ENCODE results near the gene THEMIS2. TPM values are rescaled to one million over a fixed set of nuclear protein-coding genes. Genes with fewer than 3 reads are reported as not detected.

The THEMIS2 gene
- total RNA-seq (2014; rRNA removed; shearing (Covaris generic)) (0.98 and 4.1 TPM in 2 replicates), total RNA-seq (2022) (15.4 and 20.3 TPM in 2 replicates), Bru-seq, nascent RNA (percentile 47 among the genes with signal in this experiment), BruChase-seq, experiment 1, labeled RNA remaining after a 6-hour chase (percentile 48 among the genes with signal in this experiment), BruChase-seq, experiment 2, labeled RNA remaining after a 2-hour chase (percentile 54 among the genes with signal in this experiment)
- long read RNA-seq, transcript THEMIS2-202 (6 exons, 2,687 nt), result major isoform, 19 of 35 reads
- long read RNA-seq, partial matches to known transcripts, result 3 of 35 reads
- long read RNA-seq, other reads (novel, unspliced or antisense), result 9 of 35 reads

GRCh38 chr1:27872059-27872801 is at the start of gene THEMIS2:
Gene THEMIS2 (plus strand): TSS chr1:27872544. CDS start chr1:27872572, 28 bp downstream.
- Histone ChIP-seq H3K4me2 (ENCODE audit: low read length) (peak within 1 kb of the TSS; percentile 78), H3K4me3 (ENCODE audit: low read depth, low read length, poor library complexity, severe bottlenecking) (peak within 1 kb of the TSS; percentile 77), H3K9me3 (ENCODE audit: low read length) (no peaks in the 10 kb centered on the region), H3K79me2 (ENCODE audit: insufficient read depth, low read depth, low read length) (no peaks in the 10 kb centered on the region), H3K27ac (ENCODE audit: low read depth, low read length, poor library complexity, severe bottlenecking) (peak within 1 kb of the TSS; percentile 0), H3K9me2 (ENCODE audit: insufficient read depth, low read length) (no peaks in the 10 kb centered on the region), H4K20me1 (ENCODE audit: insufficient read depth, low read length) (no peaks in the 10 kb centered on the region), H3K36me3 (ENCODE audit: insufficient read depth, low read length) (no peaks in the 10 kb centered on the region), H2AFZ (ENCODE audit: low read length) (peak within 1 kb of the TSS; percentile 63), H3K4me1 (ENCODE audit: insufficient read depth, low read length, poor library complexity, severe bottlenecking) (peaks cover 66% of the 10 kb centered on the region)
- intact Hi-C loops (cut with micrococcal nuclease; ENCODE audit: unreplicated experiment), result loop anchor here (10.0 kb wide), 1 partner anchor 203 kb away; no protein-coding TSS in a partner anchor
- POLR2A ChIA-PET, result no interaction called here
- BruUV-seq (replicated peaks), result no TSS peak
- TF ChIP-seq CTCF (conservative IDR thresholded peaks at IDR 0.05; ENCODE audit: low read length) (no peak), EZH2phosphoT487 (IDR thresholded peaks at IDR 0.05; ENCODE audit: borderline replicate concordance, low read depth, low read length) (no peak)
- CTCF ChIA-PET (ENCODE audit: unreplicated experiment), result no interaction called here
- DNase-seq (ENCODE audit: low spot score), result peak; percentile 71

GRCh38 chr1:27823784-27824183 is 48.6 kb upstream of the THEMIS2 start:
- no peaks in the 10 kb centered on the region for H3K9me2 ChIP-seq (ENCODE audit: insufficient read depth, low read length)
- H3K36me3 ChIP-seq (ENCODE audit: insufficient read depth, low read length), result peaks cover 35% of the 10 kb centered on the region; the same call in 1 of the 2 replicates
- H3K4me1 ChIP-seq (ENCODE audit: insufficient read depth, low read length, poor library complexity, severe bottlenecking), result no peaks in the 10 kb centered on the region
- ChIA-PET CTCF (ENCODE audit: unreplicated experiment) (no interaction called here), POLR2A (interaction anchor here (0.7 kb wide), 1 partner anchor 144 kb away, joined by 3 read pairs; no protein-coding TSS in a partner anchor)
- no peaks in the 10 kb centered on the region for H4K20me1 ChIP-seq (ENCODE audit: insufficient read depth, low read length)
- no peak overlapping the region for H2AFZ ChIP-seq (ENCODE audit: low read length)
- H3K4me2 ChIP-seq (ENCODE audit: low read length), result no peak overlapping the region
- intact Hi-C loops (cut with micrococcal nuclease; ENCODE audit: unreplicated experiment), result no loop called here
- no peak overlapping the region for H3K4me3 ChIP-seq (ENCODE audit: low read depth, low read length, poor library complexity, severe bottlenecking)
- no peaks in the 10 kb centered on the region for H3K79me2 ChIP-seq (ENCODE audit: insufficient read depth, low read depth, low read length)
- no peak for TF ChIP-seq CTCF (conservative IDR thresholded peaks at IDR 0.05; ENCODE audit: low read length)
- no peak for TF ChIP-seq EZH2phosphoT487 (IDR thresholded peaks at IDR 0.05; ENCODE audit: borderline replicate concordance, low read depth, low read length)
- DNase-seq (ENCODE audit: low spot score), result no peak
- no peak overlapping the region for H3K27ac ChIP-seq (ENCODE audit: low read depth, low read length, poor library complexity, severe bottlenecking)
- no peaks in the 10 kb centered on the region for H3K9me3 ChIP-seq (ENCODE audit: low read length)
- BruUV-seq (replicated peaks), result no TSS peak
